Measurements from ENCODE around the gene AP1S1. TPM values are rescaled to one million over a fixed set of nuclear protein-coding genes. Genes with fewer than 3 reads are reported as not detected.
A peak's percentile ranks its signal among the peaks of the same experiment; 100 is the strongest.

AP1S1 gene
- total RNA-seq, 4 donors from 2014 or later, result 28.2 to 44.4 (median 35.5) TPM

DNA sequence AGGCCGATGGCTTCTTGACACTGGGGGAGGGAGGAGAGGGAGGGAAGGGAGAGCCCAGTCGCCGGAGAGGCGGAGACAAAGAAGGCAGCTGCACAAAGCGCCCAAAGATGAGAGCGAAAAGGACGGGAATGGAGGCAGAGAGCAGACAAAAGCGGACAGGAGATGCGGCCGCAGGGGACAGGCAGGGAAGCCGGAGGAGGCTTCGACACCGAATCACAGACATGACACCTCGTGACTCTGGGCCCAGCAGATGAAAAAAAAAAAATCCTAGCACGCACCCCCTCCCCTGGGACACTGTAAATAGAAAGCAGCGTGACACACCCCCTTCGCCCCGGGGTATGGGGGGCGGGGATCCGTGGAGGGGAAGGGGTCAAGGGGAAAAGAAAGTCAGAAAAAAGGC is 24.8 kb downstream of the AP1S1 start:
- Histone ChIP-seq H3K27me3 (peaks cover 10 to 99% (median 68%) of the 10 kb centered on the region in 4 donors), H3K27ac (replicated peaks in 1 of 4) (no peak overlapping the region), H3K9me3 (no peaks in the 10 kb centered on the region), H3K4me3 (peak overlapping the region in 1 of 4 donors; percentile 14), H3K36me3 (no peaks in the 10 kb centered on the region), H3K4me1 (peaks cover 10 to 25% (median 21%) of the 10 kb centered on the region in 4 donors)
- no peak for TF ChIP-seq POLR2A (IDR thresholded peaks at IDR 0.05; ENCODE audit: low read depth)
- no peak for TF ChIP-seq EP300 (IDR thresholded peaks at IDR 0.05)
- WGBS, result 3% methylated on average over 20 of the region's 20 CpGs
- no peak for DNase-seq (ENCODE audit: extremely low spot score)
- intact Hi-C loops (cut with DNase I), result no loop called here

DNA sequence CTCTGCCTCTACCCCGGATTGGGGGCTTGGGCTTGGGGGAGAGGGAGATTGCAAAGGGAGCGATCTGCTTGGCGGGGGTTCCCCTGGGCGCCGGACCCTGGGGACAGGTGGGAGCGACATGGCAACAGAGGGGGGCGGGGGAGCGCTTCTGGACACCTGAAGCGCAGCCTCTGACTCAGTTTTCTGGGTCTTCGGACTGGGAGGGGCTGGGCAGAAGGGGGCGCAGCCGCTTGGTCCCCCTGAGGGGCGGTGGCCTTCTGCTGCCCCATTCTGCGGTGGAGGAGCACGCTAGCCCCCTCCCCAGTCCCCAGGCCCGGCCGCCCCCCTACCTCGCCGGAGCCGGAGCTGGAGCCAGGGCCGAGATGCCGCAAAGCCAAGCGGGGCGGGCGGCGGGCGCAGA is 25.4 kb downstream of the AP1S1 start:
- Histone ChIP-seq H3K27ac (replicated peaks in 1 of 4) (no peak overlapping the region), H3K4me3 (peak overlapping the region in 1 of 4 donors; percentile 14), H3K36me3 (no peaks in the 10 kb centered on the region), H3K4me1 (peaks cover 6 to 20% (median 17%) of the 10 kb centered on the region in 4 donors), H3K9me3 (no peaks in the 10 kb centered on the region), H3K27me3 (peaks cover 10 to 99% (median 62%) of the 10 kb centered on the region in 4 donors)
- intact Hi-C loops (cut with DNase I), result no loop called here
- 10% methylated on average over 2 of the region's 27 CpGs for WGBS
- TF ChIP-seq, protein P1, sequence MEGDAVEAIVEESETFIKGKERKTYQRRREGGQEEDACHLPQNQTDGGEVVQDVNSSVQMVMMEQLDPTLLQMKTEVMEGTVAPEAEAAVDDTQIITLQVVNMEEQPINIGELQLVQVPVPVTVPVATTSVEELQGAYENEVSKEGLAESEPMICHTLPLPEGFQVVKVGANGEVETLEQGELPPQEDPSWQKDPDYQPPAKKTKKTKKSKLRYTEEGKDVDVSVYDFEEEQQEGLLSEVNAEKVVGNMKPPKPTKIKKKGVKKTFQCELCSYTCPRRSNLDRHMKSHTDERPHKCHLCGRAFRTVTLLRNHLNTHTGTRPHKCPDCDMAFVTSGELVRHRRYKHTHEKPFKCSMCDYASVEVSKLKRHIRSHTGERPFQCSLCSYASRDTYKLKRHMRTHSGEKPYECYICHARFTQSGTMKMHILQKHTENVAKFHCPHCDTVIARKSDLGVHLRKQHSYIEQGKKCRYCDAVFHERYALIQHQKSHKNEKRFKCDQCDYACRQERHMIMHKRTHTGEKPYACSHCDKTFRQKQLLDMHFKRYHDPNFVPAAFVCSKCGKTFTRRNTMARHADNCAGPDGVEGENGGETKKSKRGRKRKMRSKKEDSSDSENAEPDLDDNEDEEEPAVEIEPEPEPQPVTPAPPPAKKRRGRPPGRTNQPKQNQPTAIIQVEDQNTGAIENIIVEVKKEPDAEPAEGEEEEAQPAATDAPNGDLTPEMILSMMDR (IDR thresholded peaks at IDR 0.05), result no peak
- TF ChIP-seq POLR2AphosphoS5 (IDR thresholded peaks at IDR 0.05), result no peak
- no peak for DNase-seq (ENCODE audit: extremely low spot score)

DNA sequence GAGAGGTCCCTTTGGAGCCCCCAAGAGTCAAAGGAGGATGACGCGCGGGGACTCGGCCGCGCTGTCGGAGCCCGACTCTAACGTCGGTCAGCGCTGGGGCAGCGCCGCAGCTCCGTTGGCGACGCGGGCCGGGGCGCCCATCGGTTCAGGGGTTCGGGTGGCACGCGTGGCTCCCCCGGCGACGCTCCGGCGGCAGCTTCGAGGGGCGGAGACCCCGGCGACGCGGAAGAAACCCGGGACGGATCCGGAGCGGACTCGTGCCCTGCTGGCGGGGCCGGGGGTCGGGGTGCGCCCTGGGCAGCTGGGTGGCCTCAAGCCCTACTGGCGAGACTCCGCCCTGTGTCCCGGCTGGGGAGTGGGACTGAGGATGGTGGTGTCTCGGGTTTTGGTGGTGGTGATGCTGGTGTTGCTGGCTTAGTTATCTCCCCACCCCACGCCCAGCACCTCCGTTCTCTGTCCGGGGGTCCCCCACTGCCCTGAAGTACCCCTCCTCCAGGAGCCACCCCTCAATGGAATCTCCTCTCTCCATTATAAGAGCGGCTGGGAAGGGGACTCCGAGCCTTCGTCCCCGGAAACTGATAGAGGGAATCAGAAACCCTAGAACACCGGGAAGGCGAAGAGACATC is 26.0 kb downstream of the AP1S1 start, which contains the start of gene NAT16:
NAT16 (minus strand) TSS at position 164 of the 626 bp plus-strand sequence. CDS start 5,486 bp downstream, outside the sequence.
- H3K4me3 ChIP-seq, result peak within 1 kb of the TSS in 1 of 4 donors; percentile 14
- H3K9me3 ChIP-seq, result no peaks in the 10 kb centered on the region
- intact Hi-C loops (cut with DNase I), result no loop called here
- DNase-seq (ENCODE audit: extremely low spot score), result no peak
- H3K27ac ChIP-seq (replicated peaks in 1 of 4), result no peak within 1 kb of the TSS
- WGBS, result 19% methylated on average over 9 of the region's 56 CpGs
- no peaks in the 10 kb centered on the region for H3K36me3 ChIP-seq
- peaks cover 6 to 20% (median 17%) of the 10 kb centered on the region in 4 donors for H3K4me1 ChIP-seq
- TF ChIP-seq POLR2A (IDR thresholded peaks at IDR 0.05; ENCODE audit: low read depth) (no peak), EP300 (IDR thresholded peaks at IDR 0.05) (no peak), POLR2AphosphoS5 (IDR thresholded peaks at IDR 0.05) (no peak)
- TF ChIP-seq, protein P1 (IDR thresholded peaks at IDR 0.05), result no peak
- peaks cover 10 to 96% (median 56%) of the 10 kb centered on the region in 4 donors for H3K27me3 ChIP-seq

DNA sequence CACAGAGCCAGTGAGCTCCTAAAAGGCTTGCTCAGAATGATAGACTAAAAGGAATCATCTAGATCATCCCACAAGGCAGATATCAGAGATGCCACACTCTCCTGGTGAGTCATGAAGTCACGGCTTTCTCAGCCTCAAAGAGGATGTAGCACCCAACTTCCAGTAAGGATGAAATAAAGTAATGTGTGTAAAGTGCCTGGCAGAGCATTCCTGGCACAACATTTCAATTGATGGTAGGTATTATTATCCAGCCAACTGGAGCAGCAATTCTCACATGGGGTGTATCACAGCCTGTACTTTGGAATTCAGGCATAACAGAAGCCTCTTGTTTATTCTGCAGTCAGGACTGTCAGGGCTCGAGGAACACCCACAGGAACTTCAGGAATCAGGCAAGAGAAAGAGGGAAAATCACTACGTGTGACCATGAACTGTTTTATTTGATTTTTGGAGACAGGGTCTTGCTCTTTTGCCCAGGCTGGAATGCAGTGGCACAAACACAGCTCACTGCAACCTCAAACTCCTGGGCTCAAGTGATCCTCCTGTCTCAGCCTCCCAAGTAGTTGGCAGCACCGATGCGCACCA is 31.1 kb downstream of the AP1S1 start:
- intact Hi-C loops (cut with DNase I), result no loop called here
- no peak overlapping the region for H3K27ac ChIP-seq (replicated peaks in 1 of 4)
- H3K4me3 ChIP-seq, result no peak overlapping the region
- peaks cover 0 to 4% (median under 1%) of the 10 kb centered on the region in 4 donors for H3K4me1 ChIP-seq
- WGBS, result 54% methylated on average over 5 of the region's 5 CpGs
- H3K36me3 ChIP-seq, result no peaks in the 10 kb centered on the region
- no peak for TF ChIP-seq EP300 (IDR thresholded peaks at IDR 0.05)
- TF ChIP-seq POLR2A (IDR thresholded peaks at IDR 0.05; ENCODE audit: low read depth), result no peak
- TF ChIP-seq POLR2AphosphoS5 (IDR thresholded peaks at IDR 0.05), result no peak
- TF ChIP-seq, protein P1 (IDR thresholded peaks at IDR 0.05), result no peak
- peaks cover 2 to 69% (median 14%) of the 10 kb centered on the region in 4 donors for H3K27me3 ChIP-seq
- no peaks in the 10 kb centered on the region for H3K9me3 ChIP-seq
- no peak for DNase-seq (ENCODE audit: extremely low spot score)

DNA sequence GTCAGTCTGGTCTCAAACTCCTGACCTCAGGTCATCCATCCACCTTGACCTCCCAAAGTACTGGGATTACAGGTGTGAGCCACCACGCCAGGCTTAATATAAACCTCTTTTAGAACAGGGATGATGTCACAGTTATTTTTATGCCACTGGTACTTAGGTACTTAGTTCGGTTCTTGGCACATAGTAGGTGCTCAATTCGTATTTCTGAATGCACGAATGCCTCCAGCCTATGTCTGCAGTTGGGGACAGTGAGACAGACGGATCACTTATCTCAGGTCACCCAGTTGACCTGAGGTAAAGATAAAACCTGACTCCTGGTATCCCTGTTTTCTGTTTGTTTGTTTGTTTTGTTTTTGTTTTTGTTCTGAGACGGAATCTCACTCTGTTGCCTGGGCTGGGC is 31.9 kb downstream of the AP1S1 start:
- Histone ChIP-seq H3K27me3 (peaks cover 0 to 61% (median 5%) of the 10 kb centered on the region in 4 donors), H3K27ac (replicated peaks in 1 of 4) (no peak overlapping the region), H3K36me3 (no peaks in the 10 kb centered on the region), H3K4me1 (no peaks in the 10 kb centered on the region), H3K9me3 (no peaks in the 10 kb centered on the region), H3K4me3 (no peak overlapping the region)
- DNase-seq (ENCODE audit: extremely low spot score), result no peak
- intact Hi-C loops (cut with DNase I), result no loop called here
- WGBS, result 58% methylated on average over 6 of the region's 6 CpGs
- TF ChIP-seq EP300 (IDR thresholded peaks at IDR 0.05), result no peak
- TF ChIP-seq POLR2AphosphoS5 (IDR thresholded peaks at IDR 0.05), result no peak
- TF ChIP-seq, protein P1 (IDR thresholded peaks at IDR 0.05), result no peak
- TF ChIP-seq POLR2A (IDR thresholded peaks at IDR 0.05; ENCODE audit: low read depth), result no peak

Data from esophagus muscularis mucosa (tissue), 4 donors.